VCaP (cell line): ENCODE results near the gene FPGS.

Experiments
- H3K27ac ChIP-seq: fragments of 450-650 bp; 2 replicates; pipeline ENCODE4 v1.5.1; 2017
- CTCF ChIP-seq: fragments of 450-650 bp; conservative IDR thresholded peaks from 2 replicates; pipeline ENCODE4 v1.5.1; 2017; ENCODE audit warnings: mild to moderate bottlenecking, moderate library complexity

The FPGS gene

GRCh38 chr9:127772603-127773002 lies 30.1 kb upstream of the FPGS start:
- H3K27ac ChIP-seq, result no peak overlapping the region
- no peak for TF ChIP-seq CTCF

- no peak overlapping the region for H3K27ac ChIP-seq
- TF ChIP-seq CTCF, result no peak
These were observed 29.4 kb upstream of the FPGS start for GRCh38 chr9:127773272-127773671.

- no peak overlapping the region for H3K27ac ChIP-seq
- TF ChIP-seq CTCF, result no peak
These were observed 28.7 kb upstream of the FPGS start for GRCh38 chr9:127773981-127774380.

GRCh38 chr9:127776195-127776923 lies 26.3 kb upstream of the FPGS start:
- no peak overlapping the region for H3K27ac ChIP-seq
- TF ChIP-seq CTCF, result no peak

- no peak overlapping the region for H3K27ac ChIP-seq
- no peak for TF ChIP-seq CTCF
These were observed 25.8 kb upstream of the FPGS start for GRCh38 chr9:127776924-127777289.

GRCh38 chr9:127777368-127777980 lies 25.2 kb upstream of the FPGS start:
- H3K27ac ChIP-seq, result no peak overlapping the region
- TF ChIP-seq CTCF, result no peak

GRCh38 chr9:127778280-127779135 lies 24.2 kb upstream of the FPGS start, which contains the start of gene SH2D3C:
SH2D3C (minus strand) TSS chr9:127778666; CDS start chr9:127778627, 39 bp downstream.
- H3K27ac ChIP-seq, result no peak within 1 kb of the TSS
- no peak for TF ChIP-seq CTCF
